ENCODE data around the gene SNX33. TPM values are rescaled to one million over a fixed set of nuclear protein-coding genes. Genes with fewer than 3 reads are reported as not detected.
A peak's percentile ranks its signal among the peaks of the same experiment; 100 is the strongest.
"Not testable (repeated sequence)": the region's sequence is repeated elsewhere in the genome, so short reads cannot be mapped to it uniquely, and the experiment has no call there.

Gene SNX33
- polyA plus RNA-seq, 1 donor (not counting 4 experiments of a cell fraction or from before 2014, with no cell fraction given): 21.7 TPM

- not testable (repeated sequence) for DNase-seq (ENCODE audit: low read depth, low spot score)
Measured at GRCh38 chr15:75701071-75702003, 53.6 kb downstream of the SNX33 start.

GRCh38 chr15:75702436-75702835, 54.7 kb downstream of the SNX33 start:
- no peaks in the 10 kb centered on the region for H4K20me1 ChIP-seq (ENCODE audit: control insufficient read depth, extremely low read depth, insufficient read depth, low read length)
- no peak overlapping the region for H3K4me3 ChIP-seq (ENCODE audit: control insufficient read depth in 2 of 3, extremely low read depth in 1 of 3, insufficient read depth in 2 of 3, low read depth in 1 of 3, low read length in 3 of 3)
- FAIRE-seq: peak; percentile 52
- no peaks in the 10 kb centered on the region for H3K9me1 ChIP-seq (ENCODE audit: control insufficient read depth, extremely low read depth, insufficient read depth, low read length)
- H3K9ac ChIP-seq (ENCODE audit: control insufficient read depth, extremely low read depth, insufficient read depth, low read length): no peak overlapping the region
- no peak overlapping the region for H2AFZ ChIP-seq (ENCODE audit: control insufficient read depth, low read length)
- no peaks in the 10 kb centered on the region for H3K36me3 ChIP-seq (ENCODE audit: control insufficient read depth in 2 of 2, extremely low read depth in 1 of 2, insufficient read depth in 2 of 2, low read length in 2 of 2)
- no peaks in the 10 kb centered on the region for H3K9me3 ChIP-seq (ENCODE audit: control insufficient read depth, low read depth, low read length)
- no peak for DNase-seq (ENCODE audit: low read depth, low spot score)
- peaks cover 29% of the 10 kb centered on the region for H3K4me1 ChIP-seq (ENCODE audit: control insufficient read depth, extremely low read depth, insufficient read depth, low read length)
- dilution Hi-C loops (cut with MboI; ENCODE audit: extremely low pct_ligation_motif_present, low sequenced_read_pairs): no loop called here
- no peaks in the 10 kb centered on the region for H3K27me3 ChIP-seq (ENCODE audit: control insufficient read depth, extremely low read depth, insufficient read depth, low read length)
- H3K27ac ChIP-seq (ENCODE audit: control insufficient read depth, insufficient read depth, low read length): no peak overlapping the region
- no peaks in the 10 kb centered on the region for H3K79me2 ChIP-seq (ENCODE audit: control insufficient read depth, insufficient read depth, low read length)
- no peak overlapping the region for H3K4me2 ChIP-seq (ENCODE audit: control insufficient read depth, extremely low read depth, insufficient read depth, low read depth, low read length)
- no peak for TF ChIP-seq CTCF (optimal IDR thresholded peaks at IDR 0.05 in 1 of 3, IDR thresholded peaks at IDR 0.05 in 1 of 3, conservative IDR thresholded peaks at IDR 0.05 in 1 of 3; ENCODE audit: extremely low read depth in 1 of 3, insufficient read depth in 2 of 3, low read length in 3 of 3)
- TF ChIP-seq EZH2 (IDR thresholded peaks at IDR 0.05; ENCODE audit: low read length): no peak

More at GRCh38 chr15:75701071-75702003, 53.6 kb downstream of the SNX33 start:
- H2AFZ ChIP-seq (ENCODE audit: control insufficient read depth, low read length); H3K79me2 ChIP-seq (ENCODE audit: control insufficient read depth, insufficient read depth, low read length); H3K36me3 ChIP-seq (ENCODE audit: control insufficient read depth in 2 of 2, extremely low read depth in 1 of 2, insufficient read depth in 2 of 2, low read length in 2 of 2); H3K9ac ChIP-seq (ENCODE audit: control insufficient read depth, extremely low read depth, insufficient read depth, low read length); H3K9me1 ChIP-seq (ENCODE audit: control insufficient read depth, extremely low read depth, insufficient read depth, low read length); FAIRE-seq; dilution Hi-C loops (cut with MboI; ENCODE audit: extremely low pct_ligation_motif_present, low sequenced_read_pairs); H3K27me3 ChIP-seq (ENCODE audit: control insufficient read depth, extremely low read depth, insufficient read depth, low read length); H3K4me2 ChIP-seq (ENCODE audit: control insufficient read depth, extremely low read depth, insufficient read depth, low read depth, low read length); H3K4me3 ChIP-seq (ENCODE audit: control insufficient read depth in 2 of 3, extremely low read depth in 1 of 3, insufficient read depth in 2 of 3, low read depth in 1 of 3, low read length in 3 of 3); H3K27ac ChIP-seq (ENCODE audit: control insufficient read depth, insufficient read depth, low read length); H3K9me3 ChIP-seq (ENCODE audit: control insufficient read depth, low read depth, low read length); H4K20me1 ChIP-seq (ENCODE audit: control insufficient read depth, extremely low read depth, insufficient read depth, low read length): not testable (repeated sequence)
- peaks cover 40% of the 10 kb centered on the region for H3K4me1 ChIP-seq (ENCODE audit: control insufficient read depth, extremely low read depth, insufficient read depth, low read length)

GRCh38 chr15:75703440-75704262, 55.9 kb downstream of the SNX33 start:
- H3K27me3 ChIP-seq (ENCODE audit: control insufficient read depth, extremely low read depth, insufficient read depth, low read length); dilution Hi-C loops (cut with MboI; ENCODE audit: extremely low pct_ligation_motif_present, low sequenced_read_pairs); H3K79me2 ChIP-seq (ENCODE audit: control insufficient read depth, insufficient read depth, low read length); H3K4me3 ChIP-seq (ENCODE audit: control insufficient read depth in 2 of 3, extremely low read depth in 1 of 3, insufficient read depth in 2 of 3, low read depth in 1 of 3, low read length in 3 of 3); H3K27ac ChIP-seq (ENCODE audit: control insufficient read depth, insufficient read depth, low read length); H3K9me1 ChIP-seq (ENCODE audit: control insufficient read depth, extremely low read depth, insufficient read depth, low read length); DNase-seq (ENCODE audit: low read depth, low spot score); H2AFZ ChIP-seq (ENCODE audit: control insufficient read depth, low read length); H4K20me1 ChIP-seq (ENCODE audit: control insufficient read depth, extremely low read depth, insufficient read depth, low read length); H3K36me3 ChIP-seq (ENCODE audit: control insufficient read depth in 2 of 2, extremely low read depth in 1 of 2, insufficient read depth in 2 of 2, low read length in 2 of 2); H3K9me3 ChIP-seq (ENCODE audit: control insufficient read depth, low read depth, low read length); H3K4me2 ChIP-seq (ENCODE audit: control insufficient read depth, extremely low read depth, insufficient read depth, low read depth, low read length): not testable (repeated sequence)
- FAIRE-seq: peak; percentile 96
- Histone ChIP-seq H3K9ac (ENCODE audit: control insufficient read depth, extremely low read depth, insufficient read depth, low read length) (peak overlapping the region; percentile 22), H3K4me1 (ENCODE audit: control insufficient read depth, extremely low read depth, insufficient read depth, low read length) (peaks cover 27% of the 10 kb centered on the region)

Data from keratinocyte (primary cell).